WTC11 (cell line): ENCODE data around the gene PSMC4.

ENCODE experiments used
- FOXK1 ChIP-seq: sonication (generic); formaldehyde crosslinking; IDR thresholded peaks from 2 replicates; pipeline ENCODE4 v1.8.0; 2022; ENCODE audit warnings: mild to moderate bottlenecking, moderate library complexity, missing genetic modification reagents
- RELA ChIP-seq: sonication (generic); formaldehyde crosslinking; IDR thresholded peaks from 2 replicates; pipeline ENCODE4 v1.8.1; 2022; ENCODE audit warnings: missing genetic modification reagents, mild to moderate bottlenecking, borderline replicate concordance
- ZNF232 ChIP-seq: sonication (generic); formaldehyde crosslinking; IDR thresholded peaks from 2 replicates; pipeline ENCODE4 v1.8.0; 2022; ENCODE audit warnings: mild to moderate bottlenecking, missing genetic modification reagents

- TF ChIP-seq FOXK1 (CRISPR knock-in tag) (no peak), ZNF232 (CRISPR knock-in tag) (no peak), RELA (CRISPR knock-in tag) (no peak)
Observed at GRCh38 chr19:39942366-39942730, 28.6 kb upstream of the PSMC4 start.
